Measurements from ENCODE around the gene MCCD1. TPM values are rescaled to one million over a fixed set of nuclear protein-coding genes. Genes with fewer than 3 reads are reported as not detected.

MCCD1 gene
- total RNA-seq, 8 experiments from 2014 or later = 0.38 to 1.9 (median 0.75) TPM; not detected in 1

DNA sequence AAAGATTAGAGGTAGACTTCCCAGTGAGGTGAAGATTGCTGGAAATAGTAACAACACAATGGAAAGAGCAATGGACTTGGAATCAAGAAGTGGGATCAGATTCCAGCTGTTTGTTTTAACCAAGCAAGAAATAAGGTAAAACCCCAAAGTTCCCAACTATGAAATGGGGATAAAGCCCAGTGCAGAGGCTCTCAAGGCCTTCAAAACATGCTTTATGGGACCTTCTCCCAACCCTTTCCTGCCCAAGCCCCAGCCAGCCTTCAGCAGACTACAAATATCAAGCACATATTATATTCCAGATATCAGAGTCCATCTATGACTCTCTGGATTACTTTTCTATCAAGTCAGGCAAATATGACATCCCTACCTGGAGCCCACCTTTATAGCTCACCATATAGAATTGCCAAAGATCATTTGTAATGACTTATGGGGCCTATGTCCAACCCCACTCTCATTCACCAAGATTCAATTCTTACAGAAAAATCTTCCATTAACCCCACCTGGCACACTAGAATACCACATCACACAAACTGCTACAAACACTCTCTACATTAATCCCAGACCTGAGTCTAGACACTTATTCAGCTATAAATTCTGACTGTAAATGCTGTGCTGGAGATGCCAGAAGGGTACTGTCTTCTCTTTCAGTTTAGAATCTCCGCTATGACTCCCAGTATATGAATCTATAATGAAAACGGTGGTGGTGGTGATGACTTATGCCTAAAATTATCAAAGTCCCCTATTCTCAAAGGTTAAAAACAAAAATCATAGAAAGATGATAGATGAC, 7.0 kb downstream of the MCCD1 start:
- H3K4me3 ChIP-seq = no peak overlapping the region
- 57 to 100% (median 100%) methylated on average over 1 to 2 of the region's 2 CpGs; no CpG with 5 or more reads in 2 of the 10 experiments for WGBS, 10 experiments
- ATAC-seq (replicated peaks in 6 of 8) = no peak
- in situ Hi-C loops (cut with MboI; ENCODE audit: low pct_unique_long_range_greater_than_20kb in 2 of 9, low sequenced_read_pairs in 9 of 9, unreplicated experiment in 9 of 9) = loop anchor here in 1 of 9 experiments (25.0 kb wide), 1 partner anchor 652 kb away; the partner anchor contains the start of genes AGER, AGPAT1, GPSM3 and PBX2
- H3K4me1 ChIP-seq (replicated peaks in 1 of 2) = peaks cover 18% of the 10 kb centered on the region in 2 donors
- no peak overlapping the region for H3K27ac ChIP-seq

DNA sequence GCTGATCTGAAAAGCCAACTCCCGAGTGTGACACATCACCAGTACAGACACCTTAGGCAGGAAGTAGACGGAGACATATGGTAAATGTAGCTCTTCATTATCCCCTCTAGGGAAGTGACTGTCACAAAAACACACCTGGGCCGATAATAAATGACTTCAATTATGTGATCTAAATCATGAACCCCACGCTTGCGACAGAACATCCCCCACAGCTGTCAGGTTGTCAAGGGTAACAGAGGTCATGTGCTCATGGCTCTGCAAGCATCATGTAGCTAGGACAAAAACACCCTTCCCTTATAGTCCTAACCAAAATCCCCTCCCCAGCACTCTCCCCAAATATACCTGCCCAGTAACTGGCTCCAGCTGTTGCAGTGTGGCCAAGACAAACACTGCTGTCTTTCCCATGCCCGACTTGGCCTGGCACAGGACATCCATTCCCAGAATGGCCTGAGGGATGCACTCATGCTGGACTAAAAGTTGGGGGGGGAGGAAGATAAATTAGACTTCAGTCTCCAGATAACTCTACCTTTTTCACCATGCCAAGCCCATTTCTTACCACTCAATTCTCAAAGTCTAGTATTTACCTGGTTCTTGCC, 10.1 kb downstream of the MCCD1 start:
- Histone ChIP-seq H3K4me1 (replicated peaks in 1 of 2) (peaks cover 22 to 24% of the 10 kb centered on the region in 2 donors), H3K4me3 (no peak overlapping the region), H3K27ac (no peak overlapping the region)
- in situ Hi-C loops (cut with MboI; ENCODE audit: low pct_unique_long_range_greater_than_20kb in 2 of 9, low sequenced_read_pairs in 9 of 9, unreplicated experiment in 9 of 9) = loop anchor here in 1 of 9 experiments (25.0 kb wide), 1 partner anchor 648 kb away; the partner anchor contains the start of genes AGER, AGPAT1, GPSM3 and PBX2
- WGBS, 10 experiments = 45 to 97% (median 81%) methylated on average over 2 to 5 of the region's 6 CpGs; no CpG with 5 or more reads in 3 of the 10 experiments
- no peak for ATAC-seq (replicated peaks in 6 of 8)

DNA sequence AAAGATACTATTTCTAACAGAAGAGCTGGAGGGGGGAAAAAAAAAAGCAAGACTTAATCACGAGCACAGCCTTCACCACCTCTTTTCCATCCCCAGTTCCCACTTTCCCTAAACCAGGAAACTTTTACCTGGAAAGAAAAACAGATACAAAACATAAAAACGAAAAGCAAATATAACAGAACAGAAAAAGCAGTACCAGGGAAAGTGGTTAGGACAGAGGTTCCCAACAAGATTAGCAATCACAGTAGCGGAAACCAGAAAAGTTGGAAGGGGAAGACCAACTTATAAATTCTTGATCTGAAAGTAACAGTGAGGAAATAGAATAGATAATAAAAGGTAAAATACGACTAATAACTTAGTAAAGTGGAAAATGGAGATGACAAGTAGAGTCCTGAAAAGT, 11.9 kb downstream of the MCCD1 start:
- Histone ChIP-seq H3K4me1 (replicated peaks in 1 of 2) (peaks cover 22 to 27% of the 10 kb centered on the region in 2 donors), H3K27ac (peak overlapping the region in 1 of 2 donors; percentile 95), H3K4me3 (peak overlapping the region; percentile 53 to 91 (median 69))
- ATAC-seq (replicated peaks in 6 of 8) = no peak
- 0 to 21% (median 8%) methylated on average over 2 to 4 of the region's 4 CpGs for WGBS, 10 experiments
- in situ Hi-C loops (cut with MboI; ENCODE audit: low pct_unique_long_range_greater_than_20kb in 2 of 9, low sequenced_read_pairs in 9 of 9, unreplicated experiment in 9 of 9) = loop anchor here in 3 of 9 experiments (10.0 to 25.0 kb wide), 2 partner anchors 54 to 647 kb away; partner anchors contain the start of genes NCR3 (in 2 of the 3), AGER (in 1 of the 3), AGPAT1 (in 1 of the 3) and GPSM3 (in 1 of the 3)

DNA sequence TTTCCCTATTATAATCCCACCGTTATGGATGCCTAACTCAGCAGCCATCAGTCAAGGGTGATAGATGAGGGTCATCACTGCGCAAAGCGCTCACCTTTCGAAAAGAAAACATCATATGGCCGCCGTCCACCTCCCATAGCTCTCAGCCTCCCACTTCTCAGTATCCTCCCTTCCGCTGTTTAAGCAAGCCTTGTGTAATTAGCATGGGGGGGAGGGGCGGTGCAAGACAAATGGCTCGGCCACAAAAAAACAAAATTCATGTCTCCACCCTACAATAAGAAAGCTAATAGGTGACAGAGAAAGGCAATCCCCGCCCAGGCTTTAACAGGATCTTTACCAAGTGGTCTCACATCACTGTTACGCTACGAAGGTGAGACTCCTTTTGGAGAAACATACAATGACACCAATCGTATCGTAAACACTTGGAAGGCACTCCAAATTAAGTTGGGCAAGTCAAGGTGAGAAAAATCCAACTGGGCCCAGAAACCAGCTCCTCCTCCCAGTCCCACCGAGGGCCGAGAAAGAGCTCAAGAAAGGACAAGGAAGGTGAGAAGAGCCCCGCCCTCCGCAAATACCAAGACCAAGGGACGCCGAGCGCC, 12.4 kb downstream of the MCCD1 start:
- Histone ChIP-seq H3K4me3 (peak overlapping the region; percentile 53 to 91 (median 69)), H3K27ac (peak overlapping the region; percentile 87 to 95), H3K4me1 (replicated peaks in 1 of 2) (peaks cover 22 to 29% of the 10 kb centered on the region in 2 donors)
- WGBS, 10 experiments = 0 to 5% (median 1%) methylated on average over 1 to 15 of the region's 21 CpGs
- in situ Hi-C loops (cut with MboI; ENCODE audit: low pct_unique_long_range_greater_than_20kb in 2 of 9, low sequenced_read_pairs in 9 of 9, unreplicated experiment in 9 of 9) = loop anchor here in 3 of 9 experiments (10.0 to 25.0 kb wide), 2 partner anchors 54 to 646 kb away; partner anchors contain the start of genes NCR3 (in 2 of the 3), AGER (in 1 of the 3), AGPAT1 (in 1 of the 3) and GPSM3 (in 1 of the 3)
- peak in 3 of 8 experiments; percentile 20 to 42 (median 33) for ATAC-seq (replicated peaks in 6 of 8)

DNA sequence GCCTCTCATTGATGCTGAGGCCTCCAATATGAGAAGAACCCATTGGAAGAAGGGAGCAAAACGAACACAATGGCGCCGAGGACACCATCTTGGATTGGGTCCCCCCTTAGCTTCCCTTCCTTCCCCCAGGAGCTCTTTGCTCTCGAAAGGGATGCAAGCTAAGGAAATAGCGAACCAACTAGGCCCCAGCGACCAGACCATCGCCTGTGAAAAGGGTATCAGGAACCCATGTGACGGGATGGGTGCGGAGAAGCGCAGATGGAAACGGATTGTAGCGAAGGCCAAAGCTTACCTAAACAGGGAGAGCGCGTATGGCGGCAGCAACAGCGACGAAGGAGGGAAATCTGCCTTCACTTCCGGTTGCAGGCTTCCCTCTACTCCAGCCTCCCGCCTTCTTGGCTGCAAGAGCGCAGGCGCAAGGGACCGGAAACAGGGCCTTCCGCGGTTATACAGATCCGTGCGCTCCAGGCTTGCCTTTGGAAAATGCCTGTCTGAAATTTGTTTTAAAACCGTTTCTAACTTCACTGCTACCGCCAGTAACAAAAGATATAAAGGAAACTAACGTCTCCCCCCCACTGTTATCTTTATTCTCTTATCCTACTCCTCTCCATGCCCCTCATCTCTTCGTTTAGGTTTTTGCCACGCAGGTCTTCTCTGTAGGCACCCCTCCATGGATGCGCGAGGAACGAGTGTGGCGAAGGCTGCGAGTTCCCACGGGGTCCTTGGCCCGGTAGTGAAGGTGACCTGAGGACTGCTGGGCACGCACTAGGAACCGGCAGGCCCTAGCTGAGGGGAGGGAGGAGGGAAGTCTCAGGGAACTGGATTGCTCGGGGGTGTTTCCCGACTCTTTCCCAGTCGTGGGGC, 13.1 kb downstream of the MCCD1 start, which contains the start of gene DDX39B:
Gene DDX39B (minus strand): TSS at position 346 of the 864 bp plus-strand sequence. CDS start 1,471 bp downstream, outside the sequence.
- Histone ChIP-seq H3K4me1 (replicated peaks in 1 of 2) (peaks cover 22 to 29% of the 10 kb centered on the region in 2 donors), H3K4me3 (peak within 1 kb of the TSS; percentile 53 to 91 (median 69)), H3K27ac (peak within 1 kb of the TSS; percentile 87 to 95)
- in situ Hi-C loops (cut with MboI; ENCODE audit: low pct_unique_long_range_greater_than_20kb in 2 of 9, low sequenced_read_pairs in 9 of 9, unreplicated experiment in 9 of 9) = loop anchor here in 3 of 9 experiments (10.0 to 25.0 kb wide), 2 partner anchors 53 to 645 kb away; partner anchors contain the start of genes NCR3 (in 2 of the 3), AGER (in 1 of the 3), AGPAT1 (in 1 of the 3) and GPSM3 (in 1 of the 3)
- peak; percentile 70 to 83 (median 76) for ATAC-seq (replicated peaks in 6 of 8)
- WGBS, 10 experiments = 0 to 4% (median 0%) methylated on average over 3 to 31 of the region's 43 CpGs

DNA sequence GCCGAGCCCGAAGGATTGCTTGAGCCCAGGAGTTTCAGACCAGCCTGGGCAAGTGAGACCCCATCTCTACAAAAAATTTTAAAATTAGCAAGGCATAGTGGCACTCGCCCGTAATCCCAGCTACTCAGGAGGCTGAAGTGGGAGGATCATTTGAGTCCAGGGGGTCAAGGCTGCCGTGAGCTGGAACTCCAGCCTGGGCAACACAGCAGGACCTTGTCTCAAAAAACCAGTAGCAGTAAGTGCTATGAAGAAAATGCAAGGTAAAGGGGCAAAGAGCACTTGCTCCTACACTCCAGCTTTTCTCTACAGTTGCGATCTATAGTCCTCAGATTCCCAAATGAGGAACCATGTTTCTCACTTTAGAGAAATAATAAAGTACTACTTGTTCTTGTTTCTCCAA, 14.9 kb downstream of the MCCD1 start:
- in situ Hi-C loops (cut with MboI; ENCODE audit: low pct_unique_long_range_greater_than_20kb in 2 of 9, low sequenced_read_pairs in 9 of 9, unreplicated experiment in 9 of 9) = loop anchor here in 3 of 9 experiments (10.0 to 25.0 kb wide), 2 partner anchors 51 to 644 kb away; partner anchors contain the start of genes NCR3 (in 2 of the 3), AGER (in 1 of the 3), AGPAT1 (in 1 of the 3) and GPSM3 (in 1 of the 3)
- no peak for ATAC-seq (replicated peaks in 6 of 8)
- Histone ChIP-seq H3K4me1 (replicated peaks in 1 of 2) (peaks cover 29 to 35% of the 10 kb centered on the region in 2 donors), H3K4me3 (no peak overlapping the region), H3K27ac (no peak overlapping the region)
- WGBS, 10 experiments = 58 to 100% (median 92%) methylated on average over 2 to 6 of the region's 6 CpGs; no CpG with 5 or more reads in 2 of the 10 experiments

DNA sequence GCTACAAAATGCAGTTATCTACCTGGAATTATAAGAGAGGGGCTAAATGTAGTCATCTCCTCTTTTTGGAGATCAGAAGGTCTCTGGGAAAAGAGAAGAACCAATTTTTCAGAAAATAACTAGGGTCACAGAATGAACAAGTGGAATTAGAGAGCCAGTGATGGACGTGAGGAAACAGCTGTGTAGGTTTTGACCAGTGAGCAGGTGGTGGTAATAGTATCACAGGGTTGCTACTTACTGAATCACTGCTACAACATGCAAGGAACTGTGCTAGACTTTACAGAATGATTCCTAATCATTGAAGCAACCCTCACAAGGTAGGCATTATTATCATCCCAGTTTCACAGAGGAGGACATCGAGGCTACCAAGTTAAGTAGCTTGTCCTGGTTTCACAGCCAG, 15.9 kb downstream of the MCCD1 start:
- H3K4me1 ChIP-seq (replicated peaks in 1 of 2) = peaks cover 21 to 26% of the 10 kb centered on the region in 2 donors
- no peak overlapping the region for H3K27ac ChIP-seq
- in situ Hi-C loops (cut with MboI; ENCODE audit: low pct_unique_long_range_greater_than_20kb in 2 of 9, low sequenced_read_pairs in 9 of 9, unreplicated experiment in 9 of 9) = loop anchor here in 3 of 9 experiments (10.0 to 25.0 kb wide), 2 partner anchors 50 to 643 kb away; partner anchors contain the start of genes NCR3 (in 2 of the 3), AGER (in 1 of the 3), AGPAT1 (in 1 of the 3) and GPSM3 (in 1 of the 3)
- WGBS, 10 experiments = 20 to 100% (median 73%) methylated on average over 1 of the region's 2 CpGs; no CpG with 5 or more reads in 2 of the 10 experiments
- no peak for ATAC-seq (replicated peaks in 6 of 8)
- H3K4me3 ChIP-seq = no peak overlapping the region

DNA sequence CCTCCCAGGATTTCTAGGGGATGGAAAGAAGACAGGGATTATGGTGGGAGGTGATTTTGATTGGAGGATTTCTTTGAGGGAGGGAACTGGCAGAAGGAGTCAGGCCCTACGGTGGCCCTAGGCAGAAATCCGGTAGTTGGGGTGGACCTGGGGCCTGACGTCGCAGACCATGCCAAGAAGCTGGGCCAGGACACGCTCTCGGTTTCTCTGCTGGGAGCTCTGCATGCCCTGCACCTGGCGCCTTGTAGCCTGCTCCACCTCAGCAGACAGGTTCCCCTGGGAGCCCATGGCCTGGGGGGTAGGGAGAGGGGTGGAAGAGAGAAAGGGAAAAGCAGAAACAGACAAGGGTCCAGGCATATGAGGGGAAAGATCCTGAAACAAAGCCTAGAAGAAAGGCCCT, 16.5 kb downstream of the MCCD1 start:
- Histone ChIP-seq H3K27ac (no peak overlapping the region), H3K4me1 (replicated peaks in 1 of 2) (peaks cover 15 to 20% of the 10 kb centered on the region in 2 donors), H3K4me3 (peak overlapping the region; percentile 46 to 78 (median 67))
- WGBS, 10 experiments = 30 to 83% (median 60%) methylated on average over 1 to 7 of the region's 7 CpGs; no CpG with 5 or more reads in 5 of the 10 experiments
- ATAC-seq (replicated peaks in 6 of 8) = no peak
- in situ Hi-C loops (cut with MboI; ENCODE audit: low pct_unique_long_range_greater_than_20kb in 2 of 9, low sequenced_read_pairs in 9 of 9, unreplicated experiment in 9 of 9) = loop anchor here in 3 of 9 experiments (10.0 to 25.0 kb wide), 2 partner anchors 50 to 642 kb away; partner anchors contain the start of genes NCR3 (in 2 of the 3), AGER (in 1 of the 3), AGPAT1 (in 1 of the 3) and GPSM3 (in 1 of the 3)

DNA sequence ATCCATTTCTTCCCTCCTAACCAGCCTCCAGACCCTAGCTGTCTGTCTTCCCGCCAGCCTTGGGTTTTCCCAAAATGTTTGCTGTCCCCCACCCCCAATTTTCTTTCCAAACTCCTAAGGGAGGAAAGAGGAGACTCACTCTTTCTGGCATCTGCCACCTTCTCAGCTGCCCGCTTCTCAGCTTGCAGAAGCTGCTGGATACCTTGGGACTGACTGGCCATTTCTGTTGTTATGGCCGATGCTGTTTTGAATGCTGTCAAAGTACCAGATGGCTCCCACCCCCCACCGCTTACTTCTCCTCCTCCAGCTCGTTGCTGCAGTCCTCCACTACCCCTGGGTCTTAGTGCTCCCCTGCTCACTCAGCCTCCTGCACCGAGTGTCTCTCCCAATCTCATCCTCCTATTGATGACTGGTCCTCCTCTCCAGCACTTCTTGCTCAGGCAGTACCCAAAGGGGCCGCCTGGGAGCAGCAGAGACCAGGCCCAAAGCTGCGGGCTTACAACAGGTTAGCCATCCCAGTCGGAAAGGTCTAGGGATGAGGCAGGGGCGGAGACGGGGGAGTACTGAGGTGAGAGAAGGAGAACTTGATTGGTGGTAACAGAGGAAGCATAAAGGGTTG, 17.7 kb downstream of the MCCD1 start, which contains the start of gene ATP6V1G2:
Gene ATP6V1G2 (minus strand): TSS at position 270 of the 619 bp plus-strand sequence. CDS start 49 bp downstream, at position 221.
- Histone ChIP-seq H3K27ac (peak within 1 kb of the TSS; percentile 70 to 77), H3K4me3 (peak within 1 kb of the TSS; percentile 46 to 78 (median 67)), H3K4me1 (replicated peaks in 1 of 2) (peaks cover 12 to 19% of the 10 kb centered on the region in 2 donors)
- in situ Hi-C loops (cut with MboI; ENCODE audit: low pct_unique_long_range_greater_than_20kb in 2 of 9, low sequenced_read_pairs in 9 of 9, unreplicated experiment in 9 of 9) = loop anchor here in 3 of 9 experiments (10.0 to 25.0 kb wide), 2 partner anchors 48 to 641 kb away; partner anchors contain the start of genes NCR3 (in 2 of the 3), AGER (in 1 of the 3), AGPAT1 (in 1 of the 3) and GPSM3 (in 1 of the 3)
- ATAC-seq (replicated peaks in 6 of 8) = peak; percentile 45 to 88 (median 84)
- 0 to 21% (median 0%) methylated on average over 2 to 8 of the region's 11 CpGs; no CpG with 5 or more reads in 2 of the 10 experiments for WGBS, 10 experiments

DNA sequence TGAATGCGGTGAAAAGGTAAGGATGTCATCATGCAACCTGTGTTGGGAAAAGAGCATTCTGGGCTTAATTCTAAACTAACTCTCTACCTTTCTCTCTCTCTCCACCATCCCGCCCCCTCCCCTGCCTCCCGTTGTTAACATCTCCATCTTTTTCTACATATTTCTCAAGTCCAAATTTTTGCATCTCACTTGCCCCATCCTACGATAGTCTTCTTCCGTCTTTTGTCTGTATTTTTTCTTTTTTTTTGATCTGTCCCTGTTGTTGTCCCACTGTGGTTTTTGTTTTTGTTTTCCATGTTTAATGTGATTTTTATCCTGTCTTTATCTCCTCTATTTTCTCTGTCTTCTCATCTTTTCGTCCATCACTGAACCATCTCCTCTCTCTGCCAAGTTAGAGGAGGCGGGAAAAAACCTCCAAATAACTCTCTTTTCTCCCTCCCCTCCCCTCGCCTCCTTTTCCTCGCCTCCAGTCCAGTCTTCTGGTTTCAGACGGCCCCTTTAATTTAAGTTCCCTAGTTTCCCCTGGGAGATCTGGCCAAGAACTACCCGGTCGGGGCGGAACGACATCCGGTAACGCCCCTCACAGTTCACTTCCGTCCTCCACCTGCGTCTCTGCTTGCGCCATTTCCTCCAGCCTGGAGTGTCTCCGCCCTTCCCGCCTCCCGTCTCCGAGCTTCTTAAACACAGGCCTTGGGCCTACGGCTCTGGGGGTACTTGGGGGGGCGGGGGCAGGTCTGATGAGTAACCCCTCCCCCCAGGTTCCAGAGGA, 18.4 kb downstream of the MCCD1 start, which contains the start of gene NFKBIL1:
Gene NFKBIL1 (plus strand): TSS at position 651 of the 769 bp plus-strand sequence. CDS start 87 bp downstream, at position 738.
- WGBS, 10 experiments = 0 to 3% (median 0%) methylated on average over 6 to 15 of the region's 25 CpGs; no CpG with 5 or more reads in 1 of the 10 experiments
- H3K27ac ChIP-seq = peak within 1 kb of the TSS; percentile 70 to 77
- H3K4me3 ChIP-seq = peak within 1 kb of the TSS; percentile 46 to 78 (median 67)
- peak; percentile 63 to 87 (median 72) for ATAC-seq (replicated peaks in 6 of 8)
- peaks cover 12 to 19% of the 10 kb centered on the region in 2 donors for H3K4me1 ChIP-seq (replicated peaks in 1 of 2)
- in situ Hi-C loops (cut with MboI; ENCODE audit: low pct_unique_long_range_greater_than_20kb in 2 of 9, low sequenced_read_pairs in 9 of 9, unreplicated experiment in 9 of 9) = loop anchor here in 3 of 9 experiments (10.0 to 25.0 kb wide), 2 partner anchors 48 to 640 kb away; partner anchors contain the start of genes NCR3 (in 2 of the 3), AGER (in 1 of the 3), AGPAT1 (in 1 of the 3) and GPSM3 (in 1 of the 3)
